ENCODE data around the gene INPP5A.

- TF ChIP-seq YY1 (IDR thresholded peaks at IDR 0.05; ENCODE audit: insufficient read depth, insufficient read length): no peak
- TF ChIP-seq ZNF274 (IDR thresholded peaks at IDR 0.05; ENCODE audit: low read depth, low read length): no peak
- no peak for TF ChIP-seq SUZ12 (IDR thresholded peaks at IDR 0.05; ENCODE audit: extremely low read depth, insufficient read depth, insufficient read length)
These were observed 118.1 kb downstream of the INPP5A start for GRCh38 chr10:132655735-132656134.
